ENCODE data around the gene EFL1.

EFL1 gene

GRCh38 chr15:82081914-82082762 lies 180.4 kb downstream of the EFL1 start:
- Mint-ChIP-seq H3K27me3 (ENCODE audit: low read depth) (peaks cover 4% of the 10 kb centered on the region), H3K36me3 (ENCODE audit: low read depth) (no peaks in the 10 kb centered on the region), H3K27ac (no peak overlapping the region), H3K9me3 (peaks cover 5% of the 10 kb centered on the region), H3K4me3 (no peak overlapping the region), H3K4me1 (peaks cover 6% of the 10 kb centered on the region)
- no peak for TF ChIP-seq CTCF (IDR thresholded peaks at IDR 0.05; ENCODE audit: unreplicated experiment in 3 of 3)

GRCh38 chr15:82080774-82081173 lies 181.8 kb downstream of the EFL1 start:
- no peaks in the 10 kb centered on the region for H3K36me3 Mint-ChIP-seq (ENCODE audit: low read depth)
- no peak overlapping the region for H3K4me3 Mint-ChIP-seq
- H3K27me3 Mint-ChIP-seq (ENCODE audit: low read depth): peaks cover 8% of the 10 kb centered on the region
- H3K4me1 Mint-ChIP-seq: peaks cover 6% of the 10 kb centered on the region
- no peak for TF ChIP-seq CTCF (IDR thresholded peaks at IDR 0.05; ENCODE audit: unreplicated experiment in 3 of 3)
- peaks cover 5% of the 10 kb centered on the region for H3K9me3 Mint-ChIP-seq
- H3K27ac Mint-ChIP-seq: no peak overlapping the region

Measured in nephron (organoid).